Measurements from ENCODE around the gene ZNF302.
"Not testable (repeated sequence)": the region's sequence is repeated elsewhere in the genome, so short reads cannot be mapped to it uniquely, and the experiment has no call there.

The ZNF302 gene

DNA sequence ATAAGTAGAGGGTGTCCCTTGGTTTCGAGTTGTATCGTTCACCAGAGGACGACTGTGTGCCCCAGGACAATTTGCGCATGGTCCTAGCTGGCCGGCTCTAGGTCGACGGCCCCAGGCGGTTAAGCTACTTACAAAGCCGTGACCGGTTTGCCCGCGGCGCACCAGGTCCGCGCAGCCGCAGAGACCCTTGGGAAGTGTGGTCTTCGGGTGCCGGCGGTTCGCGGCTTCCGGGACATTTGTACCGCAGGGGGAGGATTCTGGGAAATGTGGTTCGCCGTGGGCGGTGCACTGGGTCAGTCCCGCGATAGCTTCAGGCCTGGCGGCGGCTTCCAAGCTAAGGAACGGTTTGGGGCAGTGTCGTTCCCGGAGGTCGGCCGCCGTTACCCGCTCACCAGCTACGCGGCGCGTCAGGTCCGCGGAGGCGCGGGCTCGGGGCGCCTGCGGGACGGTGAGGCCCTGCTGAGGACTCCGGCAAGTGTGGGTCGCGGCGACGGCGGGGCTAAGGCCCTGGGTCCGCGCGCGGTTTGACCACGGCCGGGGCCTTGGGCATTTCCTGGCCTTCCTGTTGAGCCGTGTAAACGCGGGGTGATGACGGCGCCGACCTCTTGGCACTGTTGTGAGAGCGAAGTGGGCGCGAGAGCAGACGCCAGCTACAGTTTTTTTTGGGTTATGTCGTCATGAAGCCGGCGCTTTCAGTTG, at the start of gene ZNF302:
ZNF302 (plus strand) TSS at position 293 of the 699 bp plus-strand sequence. CDS start 1,127 bp downstream, outside the sequence.
- peak; percentile 96 for FAIRE-seq
- DNase-seq (ENCODE audit: extremely low spot score, insufficient read length, low read depth): peak; percentile 82

GRCh38 chr19:34633802-34634201, 43.7 kb upstream of the ZNF302 start:
- no peak for DNase-seq (ENCODE audit: extremely low spot score, insufficient read length, low read depth)
- FAIRE-seq: no peak

GRCh38 chr19:34639491-34640085, 37.9 kb upstream of the ZNF302 start:
- FAIRE-seq (peak; percentile 81), DNase-seq (ENCODE audit: extremely low spot score, insufficient read length, low read depth) (peak; percentile 8)

GRCh38 chr19:34642241-34642640, 35.2 kb upstream of the ZNF302 start:
- FAIRE-seq: no peak

DNA sequence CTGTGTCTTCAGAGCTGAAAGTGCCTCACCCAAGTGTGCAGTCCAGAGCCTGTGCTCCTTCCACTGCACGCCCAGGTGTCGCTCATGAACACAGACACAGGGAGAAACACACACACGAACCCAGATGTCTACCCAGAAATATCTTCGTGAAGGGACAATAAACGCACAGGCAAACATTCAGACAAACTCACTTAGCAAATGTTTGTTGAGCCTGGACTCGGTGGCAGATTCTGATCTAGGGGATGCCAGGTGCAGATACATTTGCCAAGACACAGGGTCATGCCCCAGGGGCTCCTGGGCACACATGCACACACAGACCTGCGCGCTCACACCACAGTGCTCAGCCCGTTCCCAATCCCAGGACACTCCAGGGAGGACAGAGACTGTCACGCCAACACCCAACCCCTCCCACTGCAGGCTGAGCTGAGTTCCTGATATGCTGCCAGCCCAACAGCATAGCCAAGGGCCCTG, 32.5 kb upstream of the ZNF302 start:
- no peak for FAIRE-seq
- no peak for DNase-seq (ENCODE audit: extremely low spot score, insufficient read length, low read depth)

More at GRCh38 chr19:34642241-34642640, 35.2 kb upstream of the ZNF302 start:
- DNase-seq (ENCODE audit: extremely low spot score, insufficient read length, low read depth): no peak

- no peak for DNase-seq (ENCODE audit: extremely low spot score, insufficient read length, low read depth)
- FAIRE-seq: no peak
Measured at GRCh38 chr19:34645551-34645950, 31.9 kb upstream of the ZNF302 start.

- DNase-seq (ENCODE audit: extremely low spot score, insufficient read length, low read depth): no peak
- no peak for FAIRE-seq
Measured at GRCh38 chr19:34649886-34650543, 27.5 kb upstream of the ZNF302 start.

- no peak for FAIRE-seq
- no peak for DNase-seq (ENCODE audit: extremely low spot score, insufficient read length, low read depth)
Measured at GRCh38 chr19:34651747-34652146, 25.7 kb upstream of the ZNF302 start.

- FAIRE-seq (no peak), DNase-seq (ENCODE audit: extremely low spot score, insufficient read length, low read depth) (no peak)
Measured at GRCh38 chr19:34654796-34655195, 22.7 kb upstream of the ZNF302 start.

GRCh38 chr19:34655651-34656050, 21.8 kb upstream of the ZNF302 start:
- no peak for FAIRE-seq
- DNase-seq (ENCODE audit: extremely low spot score, insufficient read length, low read depth): no peak

DNA sequence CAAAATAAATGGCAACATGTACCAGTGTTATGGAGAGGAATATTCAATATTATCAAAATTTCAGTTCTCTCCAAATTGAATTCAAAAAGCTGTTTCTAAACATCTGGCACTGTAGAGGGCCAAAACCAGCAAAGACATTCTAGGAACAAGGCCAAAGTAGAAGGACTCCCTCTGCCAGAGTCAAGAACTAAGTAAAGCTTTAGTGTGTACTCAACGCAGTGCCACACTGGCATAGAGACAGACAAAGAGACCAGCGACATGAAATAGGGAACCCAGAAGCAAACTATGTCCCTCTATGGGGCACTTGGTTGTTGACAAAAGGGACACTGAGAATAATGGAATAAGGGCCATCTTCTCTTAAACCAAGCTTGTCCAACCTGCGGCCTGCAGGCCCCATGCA, 16.1 kb upstream of the ZNF302 start:
- no peak for FAIRE-seq
- DNase-seq (ENCODE audit: extremely low spot score, insufficient read length, low read depth): no peak

GRCh38 chr19:34662919-34663318, 14.6 kb upstream of the ZNF302 start:
- FAIRE-seq: peak; percentile 46
- no peak for DNase-seq (ENCODE audit: extremely low spot score, insufficient read length, low read depth)

- no peak for DNase-seq (ENCODE audit: extremely low spot score, insufficient read length, low read depth)
- no peak for FAIRE-seq
Measured at GRCh38 chr19:34664168-34664567, 13.3 kb upstream of the ZNF302 start.

GRCh38 chr19:34664870-34665269, 12.6 kb upstream of the ZNF302 start:
- DNase-seq (ENCODE audit: extremely low spot score, insufficient read length, low read depth) (no peak), FAIRE-seq (no peak)

DNA sequence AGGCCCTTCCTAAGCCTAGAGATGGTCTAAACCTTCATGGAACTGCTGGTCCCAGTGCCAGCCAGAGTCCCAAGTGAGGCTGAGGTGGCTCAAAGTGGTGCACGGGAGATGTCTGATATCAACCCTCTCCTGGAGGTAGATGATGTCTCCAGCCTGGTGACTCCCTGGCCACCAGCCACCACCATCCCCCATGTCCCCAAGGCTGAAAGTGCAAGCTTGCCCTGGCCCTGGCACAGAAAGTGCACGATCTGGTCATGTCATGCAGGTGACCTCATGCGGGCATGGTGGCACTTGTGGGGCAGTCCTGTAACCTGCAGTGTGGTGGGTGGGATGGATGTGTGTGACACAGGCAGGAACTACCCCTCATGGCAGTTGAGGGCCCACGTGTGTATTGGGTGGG, 12.2 kb upstream of the ZNF302 start:
- not testable (repeated sequence) for FAIRE-seq

DNA sequence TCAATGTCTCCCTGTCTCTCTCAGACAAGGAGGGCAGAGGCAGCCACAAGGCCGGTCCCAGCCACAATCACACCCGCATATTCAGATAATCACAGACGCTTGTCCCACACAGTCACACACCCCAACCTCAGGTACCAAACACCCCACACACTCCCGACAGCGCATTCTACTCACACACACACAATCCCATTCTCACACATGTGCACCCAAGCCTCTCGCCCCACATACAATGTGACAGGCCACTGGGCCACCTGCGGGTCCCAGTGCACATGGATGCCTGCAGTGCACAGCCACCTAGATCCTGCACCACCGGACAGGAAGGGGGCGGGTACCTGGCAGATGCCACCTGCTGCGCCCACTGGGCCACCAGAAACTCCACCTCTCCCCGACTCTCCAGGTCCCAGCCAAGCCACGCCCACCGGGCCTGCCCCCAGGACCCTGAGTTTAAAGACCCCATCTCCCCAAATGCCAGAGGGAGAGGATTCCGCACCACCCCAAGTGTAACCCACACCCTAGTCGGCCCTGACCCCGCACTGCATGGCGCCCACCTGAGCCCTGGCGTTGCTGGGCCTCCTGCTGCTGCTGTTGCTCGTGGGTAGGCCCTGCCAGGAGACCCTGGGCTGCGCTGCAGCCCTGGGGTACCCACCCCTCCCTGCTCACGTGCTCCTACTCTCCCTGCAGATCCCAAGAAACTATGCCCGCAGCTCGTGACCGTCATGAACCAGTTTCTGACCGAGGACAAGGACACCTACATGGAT, 11.1 kb upstream of the ZNF302 start:
- DNase-seq (ENCODE audit: extremely low spot score, insufficient read length, low read depth) (no peak), FAIRE-seq (no peak)

More for the DNA sequence above, 12.2 kb upstream of the ZNF302 start:
- not testable (repeated sequence) for DNase-seq (ENCODE audit: extremely low spot score, insufficient read length, low read depth)

DNA sequence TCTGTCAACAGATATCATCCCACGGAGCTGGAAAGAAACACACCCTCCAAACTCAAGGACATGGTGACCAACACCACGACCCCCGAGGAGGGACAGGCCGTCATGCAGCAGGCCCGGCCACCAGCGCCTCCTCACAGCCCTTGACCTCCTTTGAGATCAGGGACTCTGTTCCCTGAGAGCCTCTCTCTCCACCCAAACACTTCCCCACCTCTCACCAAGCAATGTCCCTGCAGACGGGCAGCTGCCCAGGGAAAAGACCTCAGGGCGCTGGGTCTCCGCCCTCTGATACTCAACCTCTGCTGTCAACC, 10.6 kb upstream of the ZNF302 start:
- FAIRE-seq: no peak
- no peak for DNase-seq (ENCODE audit: extremely low spot score, insufficient read length, low read depth)

DNA sequence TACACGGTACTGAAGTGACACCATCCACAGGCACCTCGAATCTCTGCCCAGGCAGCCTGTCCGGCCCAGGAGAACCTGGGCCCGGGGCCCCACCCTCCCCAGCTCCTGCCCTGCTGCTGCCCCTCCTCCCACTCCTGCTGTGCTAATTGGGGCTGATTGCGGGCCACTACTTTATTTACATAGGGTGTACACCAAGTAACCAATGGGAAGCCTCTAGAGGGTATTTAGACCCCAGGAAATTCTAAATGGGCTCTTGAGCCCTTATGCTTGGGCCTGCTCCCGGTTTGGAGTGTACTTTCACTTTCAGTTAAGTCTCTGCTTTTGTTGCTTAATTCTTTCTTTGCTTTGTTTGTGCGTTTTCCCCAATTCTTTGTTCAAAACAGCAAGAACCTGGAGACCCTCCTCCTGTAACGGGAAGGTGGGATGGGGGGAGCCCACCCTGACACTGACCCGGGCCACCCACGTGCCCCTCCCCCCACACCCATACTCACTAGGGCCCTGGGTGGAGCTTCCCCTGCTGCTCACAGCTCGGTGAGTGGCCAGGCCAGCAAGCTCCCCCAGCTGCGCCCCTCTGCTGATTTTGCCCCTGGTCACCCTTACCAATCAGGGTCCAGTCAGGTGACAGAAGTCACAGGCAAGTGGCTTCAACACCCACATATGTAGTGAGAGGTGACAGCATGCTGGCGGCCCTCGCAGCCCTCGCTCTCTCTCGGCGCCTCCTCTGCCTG, 10.0 kb upstream of the ZNF302 start:
- DNase-seq (ENCODE audit: extremely low spot score, insufficient read length, low read depth) (no peak), FAIRE-seq (no peak)

GRCh38 chr19:34668077-34668689, 9.3 kb upstream of the ZNF302 start:
- not testable (repeated sequence) for DNase-seq (ENCODE audit: extremely low spot score, insufficient read length, low read depth); FAIRE-seq

All from GM18507 (cell line).